HG02884 (cell line): ENCODE data around the gene TOM1L2.

ENCODE experiments used
- ATAC-seq: cut with Tn5 transposase; IDR thresholded peaks from one replicate; pipeline ENCODE4 v1.9.1; 2021; ENCODE audit warnings: mild to moderate bottlenecking, moderate library complexity; ENCODE audit not compliant: unreplicated experiment

The TOM1L2 gene

GRCh38 chr17:17877529-17878358, 94.5 kb downstream of the TOM1L2 start:
- ATAC-seq: no peak

DNA sequence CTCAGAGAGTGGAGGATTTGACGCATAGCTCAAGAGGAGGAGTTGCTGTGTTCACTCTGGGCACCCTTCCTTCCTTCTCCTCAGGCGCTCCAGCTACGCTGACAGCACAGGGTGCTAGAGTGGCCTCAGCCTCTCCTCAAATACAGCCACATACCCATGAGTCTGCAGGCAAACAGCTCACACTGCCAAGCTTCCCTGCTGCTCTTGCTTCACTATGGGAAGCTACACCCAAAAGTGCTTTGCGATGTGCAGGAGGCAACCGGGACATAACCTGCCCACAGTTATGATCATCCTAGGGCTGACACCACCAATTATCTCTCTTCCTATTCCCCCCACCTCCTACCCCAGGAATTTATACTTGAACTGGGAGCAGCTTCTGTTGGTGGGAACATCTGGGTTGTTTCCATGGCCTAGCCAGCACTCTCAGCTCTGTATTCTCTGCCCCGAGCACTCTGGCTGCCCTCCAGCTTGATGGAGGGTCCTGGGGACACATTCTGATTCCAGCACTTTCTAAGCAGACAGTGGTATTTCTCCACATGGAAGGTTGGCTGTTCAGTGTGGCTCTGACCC, 95.2 kb downstream of the TOM1L2 start:
- no peak for ATAC-seq

- no peak for ATAC-seq
These were observed 97.7 kb downstream of the TOM1L2 start for GRCh38 chr17:17874478-17874877.

- ATAC-seq: no peak
These were observed 98.7 kb downstream of the TOM1L2 start for GRCh38 chr17:17873450-17873991.

DNA sequence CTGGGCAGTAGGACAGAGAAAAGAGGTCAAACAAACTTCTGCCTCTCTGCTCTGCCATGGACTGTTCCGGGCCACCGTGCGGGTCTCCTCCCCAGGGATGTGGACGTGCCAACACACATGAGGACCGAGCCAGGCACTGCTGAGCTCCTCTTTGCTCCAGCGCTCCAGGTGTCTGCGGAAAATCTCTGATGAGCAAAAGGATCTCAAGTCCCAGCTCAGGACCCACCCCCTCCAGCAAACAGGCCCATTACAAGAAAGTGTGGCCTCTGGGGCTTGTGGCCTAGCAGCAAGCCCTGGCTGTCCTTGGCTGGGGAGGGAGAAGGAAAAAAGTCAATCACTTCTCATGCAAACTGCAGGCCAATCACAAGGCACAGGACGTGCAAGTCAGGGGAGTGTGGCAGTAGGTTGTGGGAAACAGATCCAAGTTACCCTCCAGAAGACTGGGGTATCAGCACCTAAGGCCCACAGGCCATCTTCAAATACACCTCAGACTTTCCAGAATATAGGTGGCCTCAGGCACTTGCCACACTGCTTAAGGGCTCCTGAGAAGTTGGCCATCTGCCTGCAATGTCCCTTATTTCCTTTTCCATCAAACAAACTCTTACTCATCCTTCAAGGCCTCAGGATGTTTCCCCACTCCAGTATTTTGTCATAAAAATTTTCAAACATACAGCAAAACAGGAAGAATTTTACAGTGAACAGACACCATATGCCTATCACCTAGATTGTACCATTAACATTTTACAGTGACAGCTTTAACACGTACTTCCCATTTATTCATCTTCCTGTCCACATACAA, 99.5 kb downstream of the TOM1L2 start:
- no peak for ATAC-seq

DNA sequence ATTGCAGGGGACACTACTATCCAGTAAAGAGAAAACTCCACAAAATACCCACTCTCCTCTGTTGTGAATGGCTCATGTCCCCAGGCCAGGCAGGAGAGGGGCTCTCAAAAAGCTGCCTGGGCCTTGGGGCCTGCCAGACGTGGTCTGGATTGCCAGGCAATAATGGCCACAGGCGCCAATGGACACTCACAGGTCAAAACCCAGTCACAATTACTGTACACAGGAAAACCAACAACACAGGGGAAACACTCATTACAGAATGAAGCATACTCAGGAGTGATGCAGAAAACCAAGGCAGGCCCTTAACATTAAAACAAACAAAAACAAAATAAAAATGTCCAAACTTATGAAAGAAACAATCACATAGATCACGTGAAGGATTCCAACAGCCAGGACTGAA, 100.3 kb downstream of the TOM1L2 start:
- no peak for ATAC-seq

DNA sequence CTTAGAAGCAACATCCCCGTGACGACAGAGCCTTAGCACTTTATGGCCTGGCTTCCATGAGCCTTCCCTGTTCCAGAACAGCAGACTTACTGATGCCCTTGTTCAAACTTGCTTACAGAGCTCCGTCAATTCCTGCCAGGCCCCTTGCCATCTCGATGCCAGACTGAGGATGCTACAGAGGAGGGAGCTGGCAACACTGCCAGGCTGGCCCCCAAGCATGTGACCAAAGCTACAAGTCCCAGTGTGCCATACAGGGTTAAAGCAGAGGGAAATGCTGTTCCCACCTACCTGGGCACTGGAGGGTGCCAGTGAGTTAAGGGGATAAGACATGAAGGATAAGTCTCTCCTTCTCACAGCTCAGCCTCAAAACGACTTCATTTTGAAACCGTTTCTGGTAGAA, 102.0 kb downstream of the TOM1L2 start:
- ATAC-seq: no peak

- no peak for ATAC-seq
These were observed 103.3 kb downstream of the TOM1L2 start for GRCh38 chr17:17868641-17869522.

- ATAC-seq: no peak
These were observed 105.3 kb downstream of the TOM1L2 start for GRCh38 chr17:17866897-17867296.

DNA sequence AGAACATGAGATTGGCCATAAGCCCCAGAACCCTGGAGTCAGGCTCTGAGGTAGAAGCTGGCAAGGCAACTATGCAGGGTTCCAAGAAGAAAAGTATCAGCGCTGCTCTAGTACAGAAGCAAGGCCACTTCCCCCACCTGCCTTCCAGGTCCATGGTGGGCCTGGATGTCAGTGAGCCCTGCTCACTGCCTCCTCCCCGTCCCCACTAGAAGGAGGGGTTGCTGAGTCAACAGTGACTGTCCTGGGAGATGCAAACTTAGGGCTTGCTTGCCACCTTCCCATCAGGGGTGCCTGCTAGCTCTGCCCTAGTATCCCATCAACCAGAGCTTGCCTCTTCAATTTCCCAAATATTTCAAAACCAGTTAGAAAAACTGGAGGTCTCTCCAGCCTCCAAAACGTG, 105.8 kb downstream of the TOM1L2 start:
- ATAC-seq: no peak

- ATAC-seq: no peak
These were observed 107.2 kb downstream of the TOM1L2 start for GRCh38 chr17:17865035-17865434.

DNA sequence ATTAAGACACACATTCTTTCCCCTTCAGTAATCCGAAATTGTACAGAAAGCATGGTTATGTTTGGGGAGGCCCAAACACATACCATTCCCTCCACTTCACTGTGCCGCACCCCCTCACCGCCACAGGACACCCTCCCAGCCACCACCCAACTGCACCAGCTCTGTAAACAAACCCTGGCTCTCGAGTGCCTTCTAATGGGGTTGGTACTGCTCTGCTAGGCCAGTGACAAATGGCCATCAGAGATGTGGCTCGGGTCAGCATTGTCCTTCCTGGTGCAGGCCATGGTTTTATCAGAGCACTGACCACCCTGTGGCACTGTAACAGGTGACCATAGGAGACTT, 111.5 kb downstream of the TOM1L2 start:
- ATAC-seq: no peak

DNA sequence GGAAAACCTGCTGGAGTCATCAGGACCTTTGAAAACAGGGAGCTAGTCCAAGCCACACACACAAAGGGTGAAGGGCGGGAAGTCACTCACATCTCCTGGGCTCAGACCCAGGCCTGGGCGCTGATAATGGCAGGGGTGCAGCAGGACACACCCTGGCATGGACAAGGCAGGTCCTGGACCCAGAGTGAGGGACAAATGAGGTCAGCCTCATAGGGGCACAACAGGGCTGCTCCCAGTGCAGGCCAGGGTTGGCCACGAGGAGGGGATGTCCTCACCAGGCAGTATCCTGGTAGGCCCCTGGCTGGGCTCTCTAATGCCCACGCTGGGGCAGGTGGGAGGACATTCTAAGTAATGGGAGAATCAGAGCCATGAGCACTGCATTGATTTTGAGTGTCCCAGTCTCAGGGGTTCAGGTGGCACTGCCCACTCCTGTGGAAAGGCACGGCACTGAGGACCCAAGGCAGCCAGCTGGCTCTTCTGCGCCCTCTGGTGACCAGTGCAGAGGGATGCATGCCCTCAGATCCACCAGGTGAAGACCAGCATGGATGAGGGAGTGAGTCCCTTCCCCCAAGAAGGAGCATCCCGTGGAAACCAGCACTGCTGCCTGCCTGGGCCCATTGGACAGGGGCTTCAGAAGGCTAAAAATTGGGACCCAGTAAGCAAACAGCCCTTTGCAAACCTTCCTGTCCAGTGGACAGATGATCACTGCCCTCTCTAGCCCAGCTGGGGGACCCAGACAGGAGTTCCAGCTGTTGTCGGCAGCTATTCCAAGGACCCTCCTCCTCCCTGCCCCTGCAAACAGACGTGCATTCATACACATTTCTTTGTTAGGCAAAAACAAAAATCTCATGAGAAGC, 112.1 kb downstream of the TOM1L2 start:
- ATAC-seq: no peak

GRCh38 chr17:17857496-17857895, 114.7 kb downstream of the TOM1L2 start:
- no peak for ATAC-seq

DNA sequence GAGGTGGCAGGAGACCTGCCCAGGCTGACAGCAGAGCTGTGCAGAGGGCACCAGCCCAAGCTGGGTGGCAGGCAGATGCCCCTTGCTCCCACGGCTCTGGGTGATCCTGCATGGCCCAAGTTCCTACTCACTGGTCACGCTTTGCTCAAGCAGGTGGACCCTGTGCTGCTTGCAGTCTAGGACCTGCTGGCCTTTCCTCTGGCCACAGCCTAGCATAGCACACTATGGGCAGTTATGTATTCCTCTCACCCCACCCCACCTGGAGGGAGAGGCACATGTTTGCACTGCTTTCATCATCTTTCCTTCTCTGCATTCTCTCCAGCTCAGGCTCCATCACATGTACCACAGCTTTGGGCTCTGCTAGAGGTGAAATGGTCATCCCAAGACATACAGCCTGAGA, 115.8 kb downstream of the TOM1L2 start:
- no peak for ATAC-seq

GRCh38 chr17:17855976-17856375, 116.2 kb downstream of the TOM1L2 start:
- no peak for ATAC-seq

- no peak for ATAC-seq
These were observed 118.3 kb downstream of the TOM1L2 start for GRCh38 chr17:17853811-17854447.

GRCh38 chr17:17852930-17853329, 119.3 kb downstream of the TOM1L2 start:
- ATAC-seq: no peak
